ENCODE results near the gene RNU5D-1.

The RNU5D-1 gene

DNA sequence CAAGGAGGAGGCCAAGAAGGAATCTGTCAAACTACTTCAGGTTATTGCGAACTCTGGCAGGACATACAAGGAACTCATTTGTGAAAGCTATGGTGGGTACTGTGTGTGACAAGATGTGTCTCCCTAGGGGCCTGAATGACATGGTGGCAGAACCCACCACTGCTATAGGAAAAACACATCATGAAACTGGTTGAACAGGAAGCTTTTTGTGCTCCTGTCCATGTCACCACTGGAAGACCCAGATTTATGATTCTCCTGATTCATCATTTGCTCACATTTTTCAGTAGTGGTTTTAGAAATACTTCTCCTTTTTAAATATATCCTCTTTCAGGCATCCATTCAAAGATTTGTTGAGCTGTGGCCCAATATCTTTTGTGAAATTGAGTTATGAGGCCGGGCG is 32.8 kb downstream of the RNU5D-1 start:
- no peak for DNase-seq (ENCODE audit: low spot score)

DNA sequence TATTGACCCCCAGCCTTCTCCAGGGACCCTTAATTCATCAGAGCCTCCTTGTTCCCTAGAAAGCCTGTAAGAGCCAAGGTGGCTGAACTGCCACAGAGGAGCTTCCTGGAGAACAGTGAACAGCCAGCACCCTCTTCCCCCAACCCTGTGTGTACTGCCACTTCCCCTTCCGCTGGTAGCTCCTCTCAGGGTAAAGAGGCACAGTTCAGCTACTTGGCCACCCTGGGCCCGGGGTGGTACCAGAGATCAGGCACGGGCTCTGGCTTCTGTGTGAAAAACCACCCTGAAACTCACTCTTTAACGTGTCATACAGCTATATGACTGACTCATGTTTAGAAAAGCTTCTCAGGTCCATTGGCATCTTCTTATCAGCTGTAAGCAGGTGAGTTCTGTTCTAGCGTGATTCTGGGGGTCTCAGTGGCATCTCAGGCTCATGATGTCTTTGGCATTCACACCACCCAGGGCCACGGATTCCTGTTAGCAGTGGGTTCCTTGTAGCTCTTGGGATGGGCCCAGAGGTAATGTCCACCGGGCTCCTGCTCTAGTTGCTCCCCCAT is 34.1 kb downstream of the RNU5D-1 start:
- DNase-seq (ENCODE audit: low spot score), result no peak

GRCh38 chr1:44696101-44696500 is 34.9 kb downstream of the RNU5D-1 start:
- no peak for DNase-seq (ENCODE audit: low spot score)

- no peak for DNase-seq (ENCODE audit: low spot score)
These were observed 35.3 kb downstream of the RNU5D-1 start for GRCh38 chr1:44695671-44696070.

- DNase-seq (ENCODE audit: low spot score), result no peak
These were observed 36.0 kb downstream of the RNU5D-1 start for GRCh38 chr1:44694863-44695478.

DNA sequence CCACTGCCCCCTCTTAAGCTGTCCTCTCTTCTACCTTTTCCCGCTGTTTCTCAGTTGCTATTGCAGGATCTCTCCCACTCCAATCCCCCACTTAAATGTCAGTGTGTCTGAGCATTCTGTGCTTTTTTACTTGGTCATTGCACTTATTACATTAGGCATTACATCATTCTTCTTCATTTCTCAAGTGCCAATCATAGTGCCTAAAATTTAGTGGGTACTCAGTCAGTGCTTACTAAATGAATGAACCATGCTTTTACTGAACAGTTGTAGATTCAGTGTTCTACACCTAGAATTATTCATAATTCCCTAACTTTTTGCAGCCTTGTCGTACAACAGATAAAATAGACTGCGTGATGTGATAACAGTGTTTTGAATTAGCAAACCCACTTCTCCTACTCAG is 37.1 kb downstream of the RNU5D-1 start:
- DNase-seq (ENCODE audit: low spot score), result no peak

GRCh38 chr1:44693159-44693558 is 37.8 kb downstream of the RNU5D-1 start:
- DNase-seq (ENCODE audit: low spot score), result no peak

GRCh38 chr1:44689447-44689765 is 41.6 kb downstream of the RNU5D-1 start:
- no peak for DNase-seq (ENCODE audit: low spot score)

DNA sequence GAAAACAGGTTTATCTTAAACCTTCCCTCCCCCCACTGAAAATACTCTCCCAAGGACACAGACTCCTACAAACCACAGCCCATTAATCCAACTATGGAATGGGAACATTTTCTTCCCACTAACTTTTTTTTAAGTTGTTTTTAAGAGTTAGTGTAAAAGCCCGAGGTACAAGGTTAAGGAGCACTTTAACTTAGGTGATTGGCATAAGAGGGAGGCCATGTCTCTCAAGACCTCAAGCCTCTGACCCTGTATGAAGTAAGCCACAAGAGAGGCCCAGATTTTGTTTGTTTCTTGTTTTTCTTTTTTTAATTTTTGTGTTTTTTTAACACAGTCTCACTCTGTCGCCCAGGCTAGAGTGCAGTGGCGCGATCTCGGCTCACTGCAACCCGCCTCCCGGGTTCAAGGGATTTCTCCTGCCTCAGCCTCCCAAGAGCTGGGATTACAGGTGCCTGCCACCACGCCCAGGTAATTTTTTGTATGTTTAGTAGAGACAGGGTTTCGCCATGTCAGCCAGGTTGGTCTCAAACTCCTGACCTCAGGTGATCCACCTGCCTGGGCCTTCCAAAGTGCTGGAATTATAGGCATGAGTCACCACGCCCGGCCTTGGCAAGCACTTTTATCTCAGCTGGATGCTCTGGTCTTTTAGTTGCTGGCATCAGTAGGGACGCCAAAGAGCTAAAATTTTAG is 42.1 kb downstream of the RNU5D-1 start:
- DNase-seq (ENCODE audit: low spot score), result no peak

GRCh38 chr1:44685881-44686280 is 45.1 kb downstream of the RNU5D-1 start:
- DNase-seq (ENCODE audit: low spot score), result no peak

DNA sequence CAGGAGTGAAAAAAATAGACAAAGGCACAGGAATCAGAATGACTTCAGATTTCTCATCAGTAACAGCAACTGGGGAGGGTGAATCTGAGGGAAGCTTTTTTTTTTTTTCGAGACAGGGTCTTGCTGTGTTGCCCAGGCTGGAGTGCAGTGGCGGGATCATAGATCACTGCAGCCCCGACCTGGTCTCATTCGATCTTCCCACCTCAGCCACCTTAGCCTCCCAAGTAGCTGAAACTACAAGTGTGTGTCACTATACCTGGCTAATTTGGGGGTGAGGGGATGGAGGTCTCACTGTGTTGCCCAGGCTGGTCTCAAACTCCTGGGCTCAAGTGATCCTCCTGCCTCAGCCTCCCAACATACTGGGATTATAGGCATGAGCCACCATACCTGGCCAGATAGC is 45.8 kb downstream of the RNU5D-1 start:
- no peak for DNase-seq (ENCODE audit: low spot score)

GRCh38 chr1:44684525-44684924 is 46.4 kb downstream of the RNU5D-1 start:
- no peak for DNase-seq (ENCODE audit: low spot score)

DNA sequence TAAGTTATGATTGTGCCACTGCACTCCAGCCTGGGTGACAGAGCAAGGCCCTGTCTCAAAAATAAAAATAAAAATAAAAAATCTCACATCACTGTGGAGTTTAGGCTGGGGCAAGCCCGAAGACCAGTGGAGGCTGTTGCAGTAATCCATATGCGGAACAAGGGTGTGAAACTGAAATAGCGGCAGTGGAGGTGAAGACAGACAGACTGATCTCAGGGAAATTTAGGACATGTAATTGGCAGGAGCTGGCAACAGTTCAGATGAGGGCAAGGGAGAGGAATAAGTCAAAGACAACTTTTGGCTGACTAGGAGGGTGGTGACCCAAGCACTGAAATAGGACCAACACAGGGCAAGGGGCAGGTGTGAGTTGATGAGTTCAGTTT is 48.1 kb downstream of the RNU5D-1 start:
- no peak for DNase-seq (ENCODE audit: low spot score)

DNA sequence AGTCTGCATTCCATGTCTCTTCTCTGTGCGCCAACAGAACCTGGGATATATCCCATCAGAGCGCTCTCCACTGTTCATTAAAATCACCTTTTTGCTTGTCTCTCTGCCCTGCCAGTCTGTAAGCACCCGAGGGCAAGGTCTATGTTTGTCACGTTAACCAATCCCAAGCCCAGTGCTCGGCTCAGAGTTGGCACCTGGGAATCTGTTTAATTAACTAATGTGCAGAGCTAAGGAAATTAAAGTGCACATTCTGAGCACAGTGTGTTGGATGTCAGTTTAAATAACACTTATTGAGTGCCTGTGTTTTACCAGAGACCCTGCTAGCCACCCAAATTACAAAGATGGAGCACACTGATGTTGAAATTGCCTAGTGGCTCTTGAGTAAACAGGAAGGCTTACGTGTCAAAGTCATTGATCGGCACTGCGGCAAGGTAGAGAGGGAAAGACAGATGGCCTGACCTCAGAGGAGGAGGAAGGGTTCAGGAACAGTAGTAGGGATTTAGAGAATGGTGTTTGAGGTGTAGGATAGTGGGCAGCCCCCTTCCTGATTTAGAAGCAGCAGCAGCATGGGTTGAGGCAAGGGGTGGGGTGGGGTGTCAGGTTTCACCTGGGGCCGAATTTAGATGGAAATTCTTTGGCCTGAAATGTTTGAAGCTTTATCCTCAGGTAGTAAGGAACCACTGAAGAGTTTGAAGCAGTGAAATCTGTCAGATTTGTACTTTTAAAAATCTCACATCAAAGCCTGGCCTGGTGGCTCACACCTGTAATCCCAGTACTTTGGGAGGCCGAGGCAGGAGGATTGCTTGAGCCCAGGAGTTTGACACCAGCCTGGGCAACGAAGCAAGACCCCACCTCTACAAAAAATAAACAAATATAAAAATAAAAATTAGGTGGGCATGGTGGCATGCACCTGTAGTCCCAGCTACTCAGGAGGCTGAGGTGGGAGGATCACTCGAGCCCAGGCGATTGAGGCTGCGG is 48.8 kb downstream of the RNU5D-1 start:
- no peak for DNase-seq (ENCODE audit: low spot score)

All from ecto neural progenitor cell (in vitro differentiated cells).